Endothelial cell of umbilical vein (primary cell): ENCODE measurements around the gene FRY. TPM values are rescaled to one million over a fixed set of nuclear protein-coding genes. Genes with fewer than 3 reads are reported as not detected.

Experiments used
- BruUV-seq: library from RNA; stranded (reverse); fragments of 400-500 nt; replicated peaks from 2 replicates; lab custom pipeline; 2021; lab: Mats Ljungman, UMichigan
- CTCF ChIA-PET: fragments of 300-600, 350-600 bp; sonication (Branson Sonifier 250); formaldehyde crosslinking; loops from one replicate; lab custom pipeline; 2021; ENCODE audit warnings: antibody characterized with exemption, inconsistent platforms; lab: Charles Lee
- POLR2A ChIA-PET: fragments of 300-600, 350-600 bp; sonication (Branson Sonifier 250); formaldehyde crosslinking; loops from one replicate; lab custom pipeline; 2021; ENCODE audit warnings: antibody characterized with exemption, inconsistent platforms; lab: Charles Lee
- DNase-seq: peaks from one replicate; pipeline ENCODE4 v3.0.0-alpha.2; 2011; ENCODE audit warnings: low read depth, low spot score
- FAIRE-seq: peaks from 2 replicates; lab custom pipeline; 2011; peaks lifted over from hg19 to GRCh38; lab: Jason Lieb, UNC
- H2AFZ ChIP-seq: 2 replicates; pipeline ENCODE4 v1.6.0; 2012; ENCODE audit warnings: low read depth, low read length, control low read depth, inconsistent platforms
- H3K27ac ChIP-seq: 2 replicates; pipeline ENCODE4 v1.5.1; 2011; ENCODE audit warnings: low read depth, mild to moderate bottlenecking, control low read depth, low read length, moderate library complexity; ENCODE audit not compliant: insufficient read depth
- H3K27me3 ChIP-seq, 2 experiments: 2 replicates each; pipeline versions ENCODE4 v1.6.0 to v1.6.1; 2011; ENCODE audit warnings: low read length in 2 of 2, mixed read lengths in 1 of 2; ENCODE audit not compliant: control insufficient read depth in 2 of 2, insufficient read depth in 2 of 2
- H3K36me3 ChIP-seq, 2 experiments: 2 replicates in 1 of 2; 3 replicates in 1 of 2; pipeline ENCODE4 v1.5.1; 2011; ENCODE audit warnings: low read length in 2 of 2, mild to moderate bottlenecking in 1 of 2, moderate library complexity in 1 of 2; ENCODE audit not compliant: control insufficient read depth in 2 of 2, insufficient read depth in 2 of 2; ENCODE audit errors: extremely low read depth in 1 of 2
- H3K4me1 ChIP-seq: 3 replicates; pipeline ENCODE4 v1.5.1; 2011; ENCODE audit warnings: mild to moderate bottlenecking, low read length; ENCODE audit not compliant: control insufficient read depth, insufficient read depth; ENCODE audit errors: extremely low read depth
- H3K4me2 ChIP-seq: 2 replicates; pipeline ENCODE4 v1.6.1; 2011; ENCODE audit warnings: low read length, control low read depth, mixed read lengths; ENCODE audit not compliant: insufficient read depth
- H3K4me3 ChIP-seq, 3 experiments: fragments of 200-600 bp in 1 of 3; sonication (generic), shearing (Covaris generic) in 1 of 3; replicated peaks in 1 of 3; 2 replicates each; pipeline ENCODE4 v1.5.1; 2011 to 2016; ENCODE audit warnings: control low read depth in 3 of 3, low read length in 3 of 3, mild to moderate bottlenecking in 2 of 3, inconsistent platforms in 1 of 3, low read depth in 1 of 3, moderate library complexity in 1 of 3; ENCODE audit not compliant: insufficient read depth in 1 of 3
- H3K79me2 ChIP-seq: 2 replicates; pipeline ENCODE4 v1.6.0; 2012; ENCODE audit warnings: low read length, inconsistent platforms; ENCODE audit not compliant: control insufficient read depth, insufficient read depth
- H3K9ac ChIP-seq: replicated peaks from 2 replicates; pipeline ENCODE3; 2011; ENCODE audit warnings: low read length, control low read depth; ENCODE audit not compliant: insufficient read depth; ENCODE audit errors: extremely low read depth
- H3K9me1 ChIP-seq: replicated peaks from 3 replicates; pipeline ENCODE4 v1.6.0; 2011; ENCODE audit warnings: mild to moderate bottlenecking, low read length; ENCODE audit not compliant: control insufficient read depth, insufficient read depth; ENCODE audit errors: extremely low read depth
- H3K9me3 ChIP-seq: replicated peaks from 2 replicates; pipeline ENCODE4 v1.5.1; 2012; ENCODE audit warnings: low read length, inconsistent platforms; ENCODE audit not compliant: control insufficient read depth, insufficient read depth
- H4K20me1 ChIP-seq: replicated peaks from 2 replicates; pipeline ENCODE3; 2011; ENCODE audit warnings: mild to moderate bottlenecking, low read length; ENCODE audit not compliant: control insufficient read depth, insufficient read depth; ENCODE audit errors: extremely low read depth
- EZH2 ChIP-seq: IDR thresholded peaks from 2 replicates; pipeline ENCODE4 v1.6.1; 2012; ENCODE audit warnings: borderline replicate concordance, low read depth, mild to moderate bottlenecking, moderate library complexity, low read length, inconsistent platforms; ENCODE audit not compliant: severe bottlenecking
- FOS ChIP-seq: IDR thresholded peaks from 2 replicates; pipeline ENCODE4 v1.6.1; 2011; ENCODE audit warnings: mild to moderate bottlenecking, low read length, moderate library complexity, borderline replicate concordance; ENCODE audit not compliant: insufficient read depth
- GATA2 ChIP-seq: IDR thresholded peaks from 2 replicates; pipeline ENCODE4 v1.7.0; 2011; ENCODE audit warnings: low read depth, mild to moderate bottlenecking, moderate library complexity, mixed read lengths, low read length; ENCODE audit not compliant: insufficient read length, insufficient read depth
- JUN ChIP-seq: IDR thresholded peaks from 2 replicates; pipeline ENCODE4 v1.6.1; 2011; ENCODE audit warnings: borderline replicate concordance, low read depth; ENCODE audit not compliant: insufficient read length, insufficient read depth
- MAX ChIP-seq: IDR thresholded peaks from 2 replicates; pipeline ENCODE4 v1.6.1; 2011; ENCODE audit not compliant: insufficient read depth, insufficient read length
- MYC ChIP-seq: IDR thresholded peaks from one replicate; pipeline ENCODE4 v1.6.1; 2011; ENCODE audit warnings: mild to moderate bottlenecking, low read depth, low read length
- POLR2A ChIP-seq: IDR thresholded peaks from 2 replicates; pipeline ENCODE4 v1.6.1; 2012; ENCODE audit warnings: low read depth, mild to moderate bottlenecking, control low read depth, low read length
- POLR2AphosphoS5 ChIP-seq: IDR thresholded peaks from 2 replicates; pipeline ENCODE4 v1.6.1; 2012; ENCODE audit warnings: low read depth, mild to moderate bottlenecking, control low read depth, low read length, moderate library complexity; ENCODE audit not compliant: insufficient read depth
- dilution Hi-C: fragments of 300-500 bp; cut with MboI; formaldehyde crosslinking; loops from one replicate; pipeline ENCODE4 v1.15.0; 2019; ENCODE audit warnings: low sequenced_read_pairs; ENCODE audit not compliant: extremely low pct_ligation_motif_present
- intact Hi-C: fragments of 100-400 bp; cut with micrococcal nuclease; formaldehyde crosslinking; loops from one replicate; pipeline ENCODE4 v1.10.0; 2022
- polyA plus RNA-seq, 4 experiments: library from polyadenylated mRNA; depleted of rRNA in 3 of 4; stranded (reverse) in 3 of 4; unstranded in 1 of 4; fragments of >200 nt; gene quantifications; 2 replicates each; pipeline versions ENCODE4 v1.2.1 to v1.2.3, GENCODE V29; 2011 to 2012; ENCODE audit warnings: missing spikeins in 1 of 4
- total RNA-seq: library from RNA; stranded (reverse); gene quantifications from 2 replicates; pipeline ENCODE4 v1.2.3, GENCODE V29; 2021
- TF ChIP-seq, protein P1 (sequence below), 2 donors: IDR thresholded peaks; 1 replicate in 1 of 2; 2 replicates in 1 of 2; pipeline ENCODE4 v1.5.1; 2011; ENCODE audit warnings: low read length in 2 of 2, mild to moderate bottlenecking in 2 of 2, moderate library complexity in 2 of 2, control low read depth in 1 of 2, inconsistent platforms in 1 of 2, low read depth in 1 of 2; ENCODE audit not compliant: insufficient read depth in 1 of 2; ENCODE audit errors: extremely low read depth in 1 of 2

The FRY gene
- total and polyA plus RNA-seq, 2 donors (not counting 3 experiments of a cell fraction or from before 2014, with no cell fraction given), result 57.3 to 75.8 TPM

DNA sequence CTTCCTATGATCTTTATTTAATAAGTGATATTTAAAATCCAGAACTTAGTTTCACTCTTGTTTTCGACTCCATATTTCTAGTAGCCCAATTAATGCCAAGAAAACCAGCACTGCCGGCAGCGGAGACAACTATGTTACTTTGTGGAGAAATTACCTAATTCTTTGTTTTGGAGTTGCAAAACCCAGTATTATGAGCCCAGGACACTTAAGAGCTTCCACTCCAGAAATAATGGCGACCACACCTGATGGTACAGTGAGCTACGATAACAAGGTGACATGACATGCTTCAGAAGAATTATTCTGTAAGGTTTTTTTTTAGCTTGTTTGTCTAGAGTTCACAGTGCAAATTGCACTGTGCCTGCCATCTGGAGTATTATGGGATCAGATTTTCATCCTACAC lies 147.2 kb downstream of the FRY start:
- TF ChIP-seq, protein P1, sequence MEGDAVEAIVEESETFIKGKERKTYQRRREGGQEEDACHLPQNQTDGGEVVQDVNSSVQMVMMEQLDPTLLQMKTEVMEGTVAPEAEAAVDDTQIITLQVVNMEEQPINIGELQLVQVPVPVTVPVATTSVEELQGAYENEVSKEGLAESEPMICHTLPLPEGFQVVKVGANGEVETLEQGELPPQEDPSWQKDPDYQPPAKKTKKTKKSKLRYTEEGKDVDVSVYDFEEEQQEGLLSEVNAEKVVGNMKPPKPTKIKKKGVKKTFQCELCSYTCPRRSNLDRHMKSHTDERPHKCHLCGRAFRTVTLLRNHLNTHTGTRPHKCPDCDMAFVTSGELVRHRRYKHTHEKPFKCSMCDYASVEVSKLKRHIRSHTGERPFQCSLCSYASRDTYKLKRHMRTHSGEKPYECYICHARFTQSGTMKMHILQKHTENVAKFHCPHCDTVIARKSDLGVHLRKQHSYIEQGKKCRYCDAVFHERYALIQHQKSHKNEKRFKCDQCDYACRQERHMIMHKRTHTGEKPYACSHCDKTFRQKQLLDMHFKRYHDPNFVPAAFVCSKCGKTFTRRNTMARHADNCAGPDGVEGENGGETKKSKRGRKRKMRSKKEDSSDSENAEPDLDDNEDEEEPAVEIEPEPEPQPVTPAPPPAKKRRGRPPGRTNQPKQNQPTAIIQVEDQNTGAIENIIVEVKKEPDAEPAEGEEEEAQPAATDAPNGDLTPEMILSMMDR (IDR thresholded peaks at IDR 0.05; ENCODE audit: extremely low read depth in 1 of 2, insufficient read depth in 1 of 2, low read depth in 1 of 2, low read length in 2 of 2), result no peak
- TF ChIP-seq MAX (no peak), POLR2AphosphoS5 (no peak), EZH2 (no peak), FOS (no peak), MYC (no peak), POLR2A (no peak), GATA2 (no peak), JUN (no peak)
- Histone ChIP-seq H3K9ac (no peak overlapping the region), H3K9me3 (no peaks in the 10 kb centered on the region), H3K27ac (no peak overlapping the region), H3K27me3 (no peaks in the 10 kb centered on the region), H3K4me3 (no peak overlapping the region), H3K9me1 (no peaks in the 10 kb centered on the region), H4K20me1 (no peaks in the 10 kb centered on the region), H3K79me2 (no peaks in the 10 kb centered on the region), H2AFZ (no peak overlapping the region), H3K36me3 (no peaks in the 10 kb centered on the region), H3K4me2 (no peak overlapping the region), H3K4me1 (no peaks in the 10 kb centered on the region)
- intact Hi-C loops, result no loop called here
- FAIRE-seq (no peak), DNase-seq (no peak)
- ChIA-PET POLR2A (no interaction called here), CTCF (interaction anchor here (5.0 kb wide), 1 partner anchor 13 kb away, joined by 23 read pairs; no protein-coding TSS in a partner anchor)
- BruUV-seq, result no TSS peak
- dilution Hi-C loops, result no loop called here
